K562 (cell line): ENCODE data around the gene DDAH1. TPM values are rescaled to one million over a fixed set of nuclear protein-coding genes. Genes with fewer than 3 reads are reported as not detected.
"Not testable (repeated sequence)": the region's sequence is repeated elsewhere in the genome, so short reads cannot be mapped to it uniquely, and the experiment has no call there.

Experiments used
- ATAC-seq: fragments of 200-7000 bp; cut with Tn5 transposase; 3 replicates; pipeline ENCODE4 v1.9.1; 2020; ENCODE audit warnings: moderate library complexity
- BruUV-seq: library from RNA; stranded (reverse); fragments of 400-500 nt; replicated peaks from 2 replicates; lab custom pipeline; 2021; lab: Mats Ljungman, UMichigan
- CTCF ChIA-PET: fragments of 300-600 bp; formaldehyde crosslinking; extraction: SDS; loops from one replicate; lab custom pipeline; 2021; ENCODE audit warnings: low intra/inter-chr PET ratio; lab: Yijun Ruan, JAX
- POLR2A ChIA-PET: fragments of 300-600, 350-650 bp; sonication (Branson Sonifier 250); formaldehyde crosslinking; extraction: SDS; loops from one replicate; lab custom pipeline; 2021; ENCODE audit warnings: antibody characterized with exemption, inconsistent platforms; lab: Yijun Ruan, JAX
- DNase-seq, 4 experiments: peaks; one replicate each; pipeline versions ENCODE4 v3.0.0 to v3.0.0-alpha.2; 2011 to 2018; ENCODE audit warnings: low spot score in 3 of 4, mixed read lengths in 3 of 4; ENCODE audit errors: extremely low read depth in 1 of 4
- FAIRE-seq: peaks from 2 replicates; lab custom pipeline; 2011; peaks lifted over from hg19 to GRCh38; lab: Jason Lieb, UNC
- H2AFZ ChIP-seq: 2 replicates; pipeline ENCODE4 v1.6.0; 2011; ENCODE audit warnings: low read depth, low read length, control low read depth, inconsistent platforms
- H3K27ac ChIP-seq: fragments of 200-600 bp; 3 replicates; pipeline ENCODE4 v1.8.0; 2011; ENCODE audit warnings: low read depth, mild to moderate bottlenecking, control low read depth, inconsistent platforms, low read length, moderate library complexity, mixed read lengths; ENCODE audit errors: extremely low read depth
- H3K27me3 ChIP-seq, 2 experiments: fragments of 300-600 bp in 1 of 2; 2 replicates in 1 of 2; 3 replicates in 1 of 2; pipeline versions ENCODE4 v1.6.0 to v1.8.0; 2011; ENCODE audit warnings: inconsistent platforms in 2 of 2, low read length in 2 of 2, mild to moderate bottlenecking in 1 of 2, mixed read lengths in 1 of 2, moderate library complexity in 1 of 2; ENCODE audit not compliant: control insufficient read depth in 2 of 2, insufficient read depth in 2 of 2
- H3K36me3 ChIP-seq: fragments of 300-600 bp; 3 replicates; pipeline ENCODE4 v1.8.0; 2011; ENCODE audit warnings: mild to moderate bottlenecking, low read length, inconsistent platforms; ENCODE audit not compliant: control insufficient read depth, insufficient read depth
- H3K4me1 ChIP-seq, 2 experiments: fragments of 200-600 bp in 1 of 2; replicated peaks in 1 of 2; 2 replicates in 1 of 2; 3 replicates in 1 of 2; pipeline versions ENCODE4 v1.5.1 to v1.8.0; 2011; ENCODE audit warnings: inconsistent platforms in 2 of 2, low read length in 2 of 2, mild to moderate bottlenecking in 1 of 2, mixed read lengths in 1 of 2, moderate library complexity in 1 of 2; ENCODE audit not compliant: control insufficient read depth in 2 of 2, insufficient read depth in 2 of 2
- H3K4me2 ChIP-seq: 2 replicates; pipeline ENCODE4 v1.6.1; 2011; ENCODE audit warnings: low read length, control low read depth, inconsistent platforms, mixed read lengths; ENCODE audit not compliant: insufficient read depth
- H3K4me3 ChIP-seq: fragments of 200-600 bp; sonication (generic), shearing (Covaris generic); 2 replicates; pipeline ENCODE4 v1.5.1; 2016; ENCODE audit warnings: control low read depth, inconsistent platforms
- H3K79me2 ChIP-seq: fragments of 200-600 bp; 3 replicates; pipeline ENCODE4 v1.8.0; 2011; ENCODE audit warnings: low read length, inconsistent platforms; ENCODE audit not compliant: control insufficient read depth, insufficient read depth
- H3K9ac ChIP-seq, 2 experiments: 2 replicates each; pipeline versions ENCODE4 v1.6.0 to v1.6.1; 2011; ENCODE audit warnings: low read depth in 2 of 2, low read length in 2 of 2, control low read depth in 1 of 2, inconsistent platforms in 1 of 2, mild to moderate bottlenecking in 1 of 2, mixed read lengths in 1 of 2; ENCODE audit not compliant: insufficient read depth in 1 of 2
- H3K9me1 ChIP-seq: one replicate; pipeline ENCODE4 v1.6.0; 2011; ENCODE audit warnings: inconsistent platforms, mild to moderate bottlenecking, low read length, moderate library complexity; ENCODE audit not compliant: control insufficient read depth, insufficient read depth
- H3K9me3 ChIP-seq: replicated peaks from 2 replicates; pipeline ENCODE4 v1.5.1; 2011; ENCODE audit warnings: low read depth, low read length, inconsistent platforms; ENCODE audit not compliant: control insufficient read depth, insufficient read depth
- H4K20me1 ChIP-seq: replicated peaks from 2 replicates; pipeline ENCODE4 v1.6.1; 2011; ENCODE audit warnings: low read length, inconsistent platforms, mixed read lengths; ENCODE audit not compliant: control insufficient read depth, insufficient read depth
- FOSL1 ChIP-seq: fragments of 200-800 bp; sonication (Bioruptor generic); conservative IDR thresholded peaks from 2 replicates; pipeline ENCODE4 v1.6.1; 2016; ENCODE audit warnings: missing genetic modification characterization, missing compliant biosample characterization
- GABPA ChIP-seq: fragments of 200-800 bp; sonication (Bioruptor generic); conservative IDR thresholded peaks from 2 replicates; pipeline ENCODE4 v1.6.1; 2016; ENCODE audit warnings: low read depth, missing genetic modification characterization, missing compliant biosample characterization
- HMG20A ChIP-seq: fragments of 450-650 bp; formaldehyde crosslinking; conservative IDR thresholded peaks from 2 replicates; pipeline ENCODE4 v1.4.0; 2020; ENCODE audit warnings: mild to moderate bottlenecking, mixed read lengths
- HNRNPL ChIP-seq: fragments of 200-400 bp; formaldehyde crosslinking; IDR thresholded peaks from 2 replicates; pipeline ENCODE4 v1.6.1; 2017; ENCODE audit warnings: low read depth, mild to moderate bottlenecking, low read length
- KLF1 ChIP-seq: fragments of 450-650 bp; IDR thresholded peaks from 2 replicates; pipeline ENCODE4 v1.6.1; 2016; ENCODE audit warnings: missing genetic modification characterization, missing compliant biosample characterization
- KLF16 ChIP-seq: IDR thresholded peaks from 2 replicates; pipeline ENCODE4 v1.6.1; 2016; ENCODE audit warnings: antibody characterized with exemption
- LCOR ChIP-seq: sonication (generic); formaldehyde crosslinking; IDR thresholded peaks from 2 replicates; pipeline ENCODE4 v1.8.0; 2022; ENCODE audit warnings: mild to moderate bottlenecking, missing genetic modification reagents
- NCOA1 ChIP-seq: fragments of 450-650 bp; IDR thresholded peaks from 2 replicates; pipeline ENCODE4 v1.6.1; 2016; ENCODE audit warnings: low read depth
- PML ChIP-seq: IDR thresholded peaks from 2 replicates; pipeline ENCODE4 v1.6.1; 2012; ENCODE audit warnings: low read length, inconsistent platforms
- POU5F1 ChIP-seq: fragments of 150-350 bp; IDR thresholded peaks from 2 replicates; pipeline ENCODE4 v1.6.1; 2014; ENCODE audit warnings: borderline replicate concordance, low read length, low read depth, mild to moderate bottlenecking; ENCODE audit not compliant: partially characterized antibody
- RAD51 ChIP-seq: fragments of 450-650 bp; IDR thresholded peaks from 2 replicates; pipeline ENCODE4 v1.7.1; 2016; ENCODE audit warnings: low read depth, mild to moderate bottlenecking, borderline replicate concordance
- SMAD2 ChIP-seq: fragments of 150-350 bp; IDR thresholded peaks from 2 replicates; pipeline ENCODE4 v1.6.1; 2014; ENCODE audit warnings: low read depth, mild to moderate bottlenecking, low read length
- TAL1 ChIP-seq: fragments of 450-650 bp; IDR thresholded peaks from 2 replicates; pipeline ENCODE4 v1.6.1; 2016; ENCODE audit warnings: mild to moderate bottlenecking
- TCF3 ChIP-seq: sonication (generic); formaldehyde crosslinking; IDR thresholded peaks from 2 replicates; pipeline ENCODE4 v1.4.0; 2020; ENCODE audit warnings: mild to moderate bottlenecking, missing genetic modification reagents
- ZNF146 ChIP-seq: IDR thresholded peaks from one replicate; pipeline ENCODE4 v1.6.1; 2018; ENCODE audit warnings: missing compliant biosample characterization; ENCODE audit not compliant: unreplicated experiment
- ZNF444 ChIP-seq: fragments of 250-450 bp; sonication (Bioruptor Pico); IDR thresholded peaks from 2 replicates; pipeline ENCODE4 v1.4.0; 2020; ENCODE audit warnings: mild to moderate bottlenecking, moderate library complexity
- WGBS: fragments of 100-300 bp; shearing (Covaris generic); methylation state at CpG from one replicate; pipeline ENCODE4 v1.1.6; 2016; ENCODE audit warnings: low coverage, mixed read lengths; ENCODE audit not compliant: insufficient coverage; ENCODE audit errors: missing lambda C conversion rate; 5-methylcytosine and 5-hydroxymethylcytosine counted together
- in situ Hi-C: fragments of 300-500 bp; cut with MboI; formaldehyde crosslinking; loops from 4 replicates; pipeline ENCODE4 v1.15.0; 2018; ENCODE audit warnings: inconsistent platforms, mixed read lengths
- intact Hi-C: fragments of 100-400 bp; cut with micrococcal nuclease; formaldehyde crosslinking; loops from 2 replicates; pipeline ENCODE4 v1.14.2; 2022
- polyA plus RNA-seq, 8 experiments: library from polyadenylated mRNA; depleted of rRNA in 4 of 8; stranded (reverse) in 5 of 8; unstranded in 3 of 8; fragments of >200 nt; fragmentation: Nextera tagmentation in 2 of 8; fragmentation: Illumina TruSeq in 1 of 8; extraction: Ambion mirVana in 2 of 8; extraction: Trizol in 1 of 8; gene quantifications; 2 replicates each; pipeline versions ENCODE4 v1.2.1 to v1.2.3, GENCODE V29; 2011 to 2014; ENCODE audit warnings: inconsistent platforms in 1 of 8, missing spikeins in 1 of 8
- total RNA-seq, 7 experiments: library from RNA; depleted of rRNA in 6 of 7; stranded (reverse); fragments of >200 nt in 6 of 7; fragmentation: Illumina TruSeq in 2 of 7; extraction: Trizol in 2 of 7; gene quantifications; 2 replicates each; pipeline versions ENCODE4 v1.2.1 to v1.2.3, GENCODE V29; 2011 to 2021; ENCODE audit warnings: low replicate concordance in 1 of 7
- TF ChIP-seq, protein P1 (sequence below), 2 experiments: fragments of 250-450 bp in 1 of 2; fragments of 450-650 bp in 1 of 2; sonication (Bioruptor Pico) in 1 of 2; IDR thresholded peaks; 2 replicates each; pipeline versions ENCODE4 v1.6.1 to v1.8.0; 2016 to 2021; ENCODE audit warnings: mild to moderate bottlenecking in 2 of 2, moderate library complexity in 2 of 2, missing compliant biosample characterization in 1 of 2, missing genetic modification characterization in 1 of 2
- TF ChIP-seq, protein P2 (sequence below): fragments of 250-450 bp; sonication (Bioruptor Pico); IDR thresholded peaks from 2 replicates; pipeline ENCODE4 v1.8.0; 2022; ENCODE audit warnings: moderate library complexity, mild to moderate bottlenecking, inconsistent platforms

The DDAH1 gene
- total and polyA plus RNA-seq, 9 of the 15 experiments (the other 6 are each of a cell fraction or from before 2014, with no cell fraction given) = 0.04 to 0.24 (median 0.10) TPM

DNA sequence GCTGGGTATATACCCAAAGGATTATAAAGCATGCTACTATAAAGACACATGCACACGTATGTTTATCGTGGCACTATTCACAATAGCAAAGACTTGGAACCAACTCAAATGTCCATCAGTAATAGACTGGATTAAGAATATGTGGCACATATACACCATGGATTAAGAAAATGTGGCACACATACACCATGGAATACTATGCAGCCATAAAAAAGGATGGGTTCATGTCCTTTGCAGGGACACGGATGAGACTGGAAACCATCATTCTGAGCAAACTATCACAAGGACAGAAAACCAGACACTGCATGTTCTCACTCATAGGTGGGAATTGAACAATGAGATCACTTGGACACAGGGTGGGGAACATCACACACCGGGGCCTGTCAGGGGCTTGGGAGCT lies 49.0 kb upstream of the DDAH1 start:
- intact Hi-C loops, POLR2A ChIA-PET, FAIRE-seq, H2AFZ ChIP-seq, H4K20me1 ChIP-seq, DNase-seq, H3K4me1 ChIP-seq, H3K79me2 ChIP-seq, ATAC-seq, H3K4me2 ChIP-seq, H3K36me3 ChIP-seq, BruUV-seq, H3K9me1 ChIP-seq, H3K4me3 ChIP-seq, CTCF ChIA-PET, in situ Hi-C loops, H3K9ac ChIP-seq, H3K9me3 ChIP-seq, H3K27me3 ChIP-seq, H3K27ac ChIP-seq: not testable (repeated sequence)
- WGBS = 3% methylated on average over 4 of the region's 4 CpGs
- TF ChIP-seq ZNF146 (CRISPR knock-in tag) = peak; percentile 72

DNA sequence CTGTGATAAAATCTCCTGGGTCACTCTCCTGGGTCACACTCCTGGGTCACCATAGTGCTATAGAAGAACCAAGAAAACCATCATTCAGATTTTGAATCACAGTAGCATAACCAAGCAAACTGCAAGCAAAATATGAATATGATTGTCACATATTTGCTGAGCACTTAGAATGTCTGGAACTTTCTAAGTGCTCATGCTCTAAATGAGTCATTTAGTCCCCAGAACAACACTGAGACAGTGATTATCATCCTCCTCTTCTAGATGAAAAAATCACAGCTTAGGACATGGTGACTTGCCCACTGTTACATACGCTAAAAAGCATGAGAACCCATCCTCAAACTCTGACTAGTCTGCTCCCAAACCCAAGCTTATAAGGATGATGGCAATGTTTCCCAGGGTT lies 39.5 kb upstream of the DDAH1 start:
- Histone ChIP-seq H4K20me1 (no peaks in the 10 kb centered on the region), H3K36me3 (no peaks in the 10 kb centered on the region), H3K27ac (no peak overlapping the region), H3K4me1 (no peaks in the 10 kb centered on the region), H3K79me2 (no peaks in the 10 kb centered on the region), H3K4me2 (no peak overlapping the region), H3K9ac (no peak overlapping the region), H3K9me3 (no peaks in the 10 kb centered on the region), H3K4me3 (no peak overlapping the region), H2AFZ (no peak overlapping the region)
- intact Hi-C loops = no loop called here
- no peak for FAIRE-seq
- in situ Hi-C loops = no loop called here
- BruUV-seq = no TSS peak
- CTCF ChIA-PET = no interaction called here
- ATAC-seq = no peak
- no peak for DNase-seq
- TF ChIP-seq KLF1 (tag) = no peak
- no peak for TF ChIP-seq SMAD2
- no peak for TF ChIP-seq PML
- no peak for TF ChIP-seq HNRNPL
- no peak for TF ChIP-seq KLF16
- TF ChIP-seq HMG20A = no peak
- TF ChIP-seq, protein P1, sequence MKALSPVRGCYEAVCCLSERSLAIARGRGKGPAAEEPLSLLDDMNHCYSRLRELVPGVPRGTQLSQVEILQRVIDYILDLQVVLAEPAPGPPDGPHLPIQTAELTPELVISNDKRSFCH (CRISPR knock-in tag; IDR thresholded peaks at IDR 0.05) = no peak
- TF ChIP-seq, protein P1 (tag; IDR thresholded peaks at IDR 0.05) = no peak
- no peak for TF ChIP-seq NCOA1
- TF ChIP-seq RAD51 = no peak
- no peak for TF ChIP-seq ZNF444 (CRISPR knock-in tag)
- no peak for TF ChIP-seq FOSL1 (tag)
- no peak for TF ChIP-seq GABPA (tag)
- TF ChIP-seq LCOR (CRISPR knock-in tag) = no peak
- no peak for TF ChIP-seq TCF3 (CRISPR knock-in tag)
- no peak for TF ChIP-seq TAL1
- TF ChIP-seq, protein P2, sequence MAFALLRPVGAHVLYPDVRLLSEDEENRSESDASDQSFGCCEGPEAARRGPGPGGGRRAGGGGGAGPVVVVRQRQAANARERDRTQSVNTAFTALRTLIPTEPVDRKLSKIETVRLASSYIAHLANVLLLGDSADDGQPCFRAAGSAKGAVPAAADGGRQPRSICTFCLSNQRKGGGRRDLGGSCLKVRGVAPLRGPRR (CRISPR knock-in tag) = no peak
- TF ChIP-seq POU5F1 = no peak
- TF ChIP-seq, all 486 proteins: peak for 0
- Histone ChIP-seq H3K27me3 (no peaks in the 10 kb centered on the region), H3K9me1 (no peaks in the 10 kb centered on the region)
- POLR2A ChIA-PET = no interaction called here
- WGBS = 10% methylated on average over 1 of the region's 1 CpG
